ENCODE data around the gene P3H2. TPM values are rescaled to one million over a fixed set of nuclear protein-coding genes. Genes with fewer than 3 reads are reported as not detected.

P3H2 gene
- total and polyA plus RNA-seq, 2 of the 4 experiments (the other 2 are of a cell fraction) = 54.7 to 64.3 TPM

- peak overlapping the region; percentile 26; the same call in 1 of the 2 replicates for H2AK5ac ChIP-seq (ENCODE audit: low read depth, low read length)
- H2BK15ac ChIP-seq (ENCODE audit: low read depth, low read length) = no peak overlapping the region
- dilution Hi-C loops (cut with HindIII; ENCODE audit: low sequenced_read_pairs, unreplicated experiment) = no loop called here
- intact Hi-C loops (cut with micrococcal nuclease) = no loop called here
- no peak overlapping the region for H2AFZ ChIP-seq (replicated peaks; ENCODE audit: low read length, poor library complexity)
- peaks cover 6% of the 10 kb centered on the region; the same call in 1 of the 2 replicates for H3K9me1 ChIP-seq (ENCODE audit: insufficient read depth, low read length)
- TF ChIP-seq FOS (IDR thresholded peaks at IDR 0.05; ENCODE audit: low read depth, low read length) = no peak
- TF ChIP-seq BHLHE40 (IDR thresholded peaks at IDR 0.05; ENCODE audit: low read depth, low read length) = no peak
- no peak for TF ChIP-seq SMC3 (IDR thresholded peaks at IDR 0.05; ENCODE audit: low read depth, low read length)
- no peak for TF ChIP-seq MAZ (IDR thresholded peaks at IDR 0.05; ENCODE audit: borderline replicate concordance, low read depth, low read length)
- TF ChIP-seq POLR2A (IDR thresholded peaks at IDR 0.05; ENCODE audit: low read depth, low read length) = no peak
- TF ChIP-seq RAD21 (IDR thresholded peaks at IDR 0.05; ENCODE audit: low read length) = no peak
- no peak for TF ChIP-seq RFX5 (IDR thresholded peaks at IDR 0.05; ENCODE audit: low read depth, low read length)
- TF ChIP-seq NFE2L2 (IDR thresholded peaks at IDR 0.05; ENCODE audit: low read depth, low read length) = no peak
- H3K9ac ChIP-seq (ENCODE audit: low read depth, low read length) = no peak overlapping the region
- in situ Hi-C loops (cut with MboI; ENCODE audit: low sequenced_read_pairs) = loop anchor here (10.0 kb wide), 1 partner anchor 186 kb away; no protein-coding TSS in a partner anchor
- ChIA-PET CTCF (no interaction called here), POLR2A (ENCODE audit: unreplicated experiment) (no interaction called here)
- H3K23ac ChIP-seq (ENCODE audit: low read depth, low read length) = peak overlapping the region; percentile 18; the same call in 1 of the 2 replicates
- H2AK9ac ChIP-seq (replicated peaks; ENCODE audit: low read depth, low read length, poor library complexity) = no peak overlapping the region
- H3K79me1 ChIP-seq (ENCODE audit: low read depth in 1 of 2, low read length in 2 of 2) = peaks cover 10 to 57% of the 10 kb centered on the region in 2 experiments; a peak in 3 of 4 replicates
- peaks cover 13% of the 10 kb centered on the region; the same call in 1 of the 2 replicates for H3K4me1 ChIP-seq (ENCODE audit: control insufficient read depth, insufficient read depth, low read length)
- WGBS, 2 experiments (ENCODE audit: extremely low coverage in 2 of 2, insufficient read length in 1 of 2) = no CpG with 5 or more reads among the region's 1 CpG
- no peak overlapping the region for H3K27ac ChIP-seq (ENCODE audit: insufficient read depth, low read length)
- no peak overlapping the region for H3K14ac ChIP-seq (replicated peaks; ENCODE audit: low read depth, low read length)
- H3K56ac ChIP-seq (ENCODE audit: extremely low read depth, insufficient read depth, low read length) = no peak overlapping the region
- ATAC-seq (ENCODE audit: low read depth) (no peak), DNase-seq (no peak)
- H3K4me3 ChIP-seq (ENCODE audit: insufficient read depth, low read depth, low read length) = no peak overlapping the region
- no peak overlapping the region for H4K91ac ChIP-seq (ENCODE audit: insufficient read depth, low read depth, low read length)
- BruUV-seq (replicated peaks) = no TSS peak
- no peaks in the 10 kb centered on the region for H3K36me3 ChIP-seq (ENCODE audit: control insufficient read depth, insufficient read depth, low read length)
- H2BK120ac ChIP-seq (ENCODE audit: low read depth, low read length) = no peak overlapping the region
- H2BK20ac ChIP-seq (ENCODE audit: low read depth, low read length) = no peak overlapping the region
- 0 out of 2 replicates have a peak overlapping the region, but pooled peaks have one; percentile 21 for H3K4ac ChIP-seq (ENCODE audit: low read depth, low read length)
- H3K9me3 ChIP-seq (ENCODE audit: control insufficient read depth, insufficient read depth, low read length) = no peaks in the 10 kb centered on the region
- no peak overlapping the region; the same call in 1 of the 2 replicates for H4K5ac ChIP-seq (ENCODE audit: low read depth, low read length)
- no peak overlapping the region for H3K18ac ChIP-seq (ENCODE audit: low read depth, low read length)
- no peak overlapping the region for H4K8ac ChIP-seq (ENCODE audit: low read depth in 2 of 2, low read length in 2 of 2)
- no peak overlapping the region for H3K4me2 ChIP-seq (ENCODE audit: low read depth, low read length)
- no peaks in the 10 kb centered on the region for H3K27me3 ChIP-seq (ENCODE audit: control insufficient read depth, insufficient read depth, low read length)
- H2BK5ac ChIP-seq (ENCODE audit: low read depth, low read length, poor library complexity, severe bottlenecking) = no peak overlapping the region
- no peaks in the 10 kb centered on the region for H4K20me1 ChIP-seq (ENCODE audit: insufficient read depth, low read length)
Measured at GRCh38 chr3:190018460-190018859, 102.2 kb downstream of the P3H2 start.

Data from IMR-90 (cell line).